Activated CD8-positive, alpha-beta T cell treated with anti-CD3 and anti-CD28 coated beads for 36 hours (primary cell): ENCODE data around the gene NDUFB2. TPM values are rescaled to one million over a fixed set of nuclear protein-coding genes. Genes with fewer than 3 reads are reported as not detected.
"Not testable (repeated sequence)": the region's sequence is repeated elsewhere in the genome, so short reads cannot be mapped to it uniquely, and the experiment has no call there.

Experiments
- ATAC-seq: fragments of 200-7000 bp; cut with Tn5 transposase; one replicate; pipeline ENCODE4 v1.10.0; 2021; ENCODE audit warnings: mild to moderate bottlenecking, moderate library complexity
- CTCF ChIA-PET: fragments of 350-600 bp; sonication (Branson Sonifier 250); formaldehyde crosslinking; loops from one replicate; lab custom pipeline; 2021; ENCODE audit warnings: antibody characterized with exemption; lab: Charles Lee
- POLR2A ChIA-PET: fragments of 350-600 bp; sonication (Branson Sonifier 250); formaldehyde crosslinking; loops from one replicate; lab custom pipeline; 2021; ENCODE audit warnings: antibody characterized with exemption; lab: Charles Lee
- DNase-seq: peaks from one replicate; pipeline ENCODE4 v3.0.0-alpha.2; 2020
- H3K27ac Mint-ChIP-seq: one replicate; pipeline ENCODE4 v1.8.0; 2021; ENCODE audit warnings: mild to moderate bottlenecking, mixed read lengths
- H3K27me3 Mint-ChIP-seq: one replicate; pipeline ENCODE4 v1.8.0; 2021; ENCODE audit warnings: mixed read lengths
- H3K36me3 Mint-ChIP-seq: one replicate; pipeline ENCODE4 v1.8.0; 2021; ENCODE audit warnings: low read depth, mixed read lengths
- H3K4me1 Mint-ChIP-seq: one replicate; pipeline ENCODE4 v1.8.0; 2021; ENCODE audit warnings: low read depth, mixed read lengths
- H3K4me3 Mint-ChIP-seq: one replicate; pipeline ENCODE4 v1.8.0; 2021; ENCODE audit warnings: mild to moderate bottlenecking, moderate library complexity, mixed read lengths
- H3K9me3 Mint-ChIP-seq: one replicate; pipeline ENCODE4 v1.8.0; 2021; ENCODE audit warnings: mixed read lengths
- intact Hi-C: fragments of 100-400 bp; cut with micrococcal nuclease; formaldehyde crosslinking; loops from one replicate; pipeline ENCODE4 v1.10.0; 2022
- total RNA-seq, 2 experiments: library from RNA; stranded (reverse); gene quantifications; one replicate each; pipeline ENCODE4 v1.2.3, GENCODE V29; 2021
- TF ChIP-seq, protein P1 (sequence below): fragments of 200-600 bp; IDR thresholded peaks from one replicate; pipeline ENCODE4 v1.8.0; 2022; ENCODE audit warnings: antibody characterized with exemption, mild to moderate bottlenecking

Gene NDUFB2
- total RNA-seq, 2 experiments from 2014 or later = 159 to 177 TPM

DNA sequence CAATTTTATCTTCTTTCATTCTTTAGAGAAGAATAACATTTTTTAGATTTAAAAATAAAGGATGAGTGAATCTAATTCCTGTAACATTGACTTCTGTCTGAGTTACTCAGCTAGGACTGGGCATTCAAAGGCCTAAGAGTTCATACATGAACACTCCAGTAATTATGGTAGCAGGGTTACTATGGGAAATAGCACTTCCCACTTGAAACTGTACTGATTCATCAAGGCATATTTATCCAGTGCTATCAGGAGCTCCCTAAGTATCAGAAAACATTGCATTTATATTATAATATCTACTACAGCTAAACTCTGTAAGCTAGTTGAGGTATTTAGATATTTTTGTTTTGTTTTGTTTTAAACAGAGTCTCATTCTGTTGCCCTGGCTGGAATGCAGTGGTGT lies 41.8 kb downstream of the NDUFB2 start:
- H3K4me1 Mint-ChIP-seq = no peaks in the 10 kb centered on the region
- peaks cover 15% of the 10 kb centered on the region for H3K36me3 Mint-ChIP-seq
- ATAC-seq (no peak), DNase-seq (no peak)
- H3K4me3 Mint-ChIP-seq = no peak overlapping the region
- TF ChIP-seq, protein P1, sequence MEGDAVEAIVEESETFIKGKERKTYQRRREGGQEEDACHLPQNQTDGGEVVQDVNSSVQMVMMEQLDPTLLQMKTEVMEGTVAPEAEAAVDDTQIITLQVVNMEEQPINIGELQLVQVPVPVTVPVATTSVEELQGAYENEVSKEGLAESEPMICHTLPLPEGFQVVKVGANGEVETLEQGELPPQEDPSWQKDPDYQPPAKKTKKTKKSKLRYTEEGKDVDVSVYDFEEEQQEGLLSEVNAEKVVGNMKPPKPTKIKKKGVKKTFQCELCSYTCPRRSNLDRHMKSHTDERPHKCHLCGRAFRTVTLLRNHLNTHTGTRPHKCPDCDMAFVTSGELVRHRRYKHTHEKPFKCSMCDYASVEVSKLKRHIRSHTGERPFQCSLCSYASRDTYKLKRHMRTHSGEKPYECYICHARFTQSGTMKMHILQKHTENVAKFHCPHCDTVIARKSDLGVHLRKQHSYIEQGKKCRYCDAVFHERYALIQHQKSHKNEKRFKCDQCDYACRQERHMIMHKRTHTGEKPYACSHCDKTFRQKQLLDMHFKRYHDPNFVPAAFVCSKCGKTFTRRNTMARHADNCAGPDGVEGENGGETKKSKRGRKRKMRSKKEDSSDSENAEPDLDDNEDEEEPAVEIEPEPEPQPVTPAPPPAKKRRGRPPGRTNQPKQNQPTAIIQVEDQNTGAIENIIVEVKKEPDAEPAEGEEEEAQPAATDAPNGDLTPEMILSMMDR = no peak
- ChIA-PET CTCF (interaction anchor here (1.2 to 2.6 kb wide), 3 partner anchors 12 to 18 kb away, joined by 3 to 10 read pairs (median 3); no protein-coding TSS in a partner anchor), POLR2A (interaction anchor here (1.0 to 1.3 kb wide), 2 partner anchors 9 to 39 kb away, joined by 3 to 4 read pairs; no protein-coding TSS in a partner anchor)
- no peak overlapping the region for H3K27ac Mint-ChIP-seq
- H3K9me3 Mint-ChIP-seq = no peaks in the 10 kb centered on the region
- intact Hi-C loops = no loop called here
- H3K27me3 Mint-ChIP-seq = no peaks in the 10 kb centered on the region

GRCh38 chr7:140743255-140743654 lies 46.7 kb downstream of the NDUFB2 start:
- CTCF ChIA-PET, ATAC-seq, H3K4me3 Mint-ChIP-seq, H3K27me3 Mint-ChIP-seq, DNase-seq, H3K4me1 Mint-ChIP-seq, H3K9me3 Mint-ChIP-seq, H3K27ac Mint-ChIP-seq, POLR2A ChIA-PET, intact Hi-C loops: not testable (repeated sequence)
- H3K36me3 Mint-ChIP-seq = peaks cover 21% of the 10 kb centered on the region

- ATAC-seq = no peak
- TF ChIP-seq, protein P1 = no peak
- no peak for DNase-seq
- H3K27ac Mint-ChIP-seq = no peak overlapping the region
- POLR2A ChIA-PET = no interaction called here
- intact Hi-C loops = no loop called here
- H3K4me1 Mint-ChIP-seq = no peaks in the 10 kb centered on the region
- no peaks in the 10 kb centered on the region for H3K27me3 Mint-ChIP-seq
- CTCF ChIA-PET = no interaction called here
- H3K9me3 Mint-ChIP-seq = peaks cover 1% of the 10 kb centered on the region
- H3K4me3 Mint-ChIP-seq = no peak overlapping the region
- peaks cover 19% of the 10 kb centered on the region for H3K36me3 Mint-ChIP-seq
Observed at GRCh38 chr7:140744005-140744404, 47.5 kb downstream of the NDUFB2 start.

DNA sequence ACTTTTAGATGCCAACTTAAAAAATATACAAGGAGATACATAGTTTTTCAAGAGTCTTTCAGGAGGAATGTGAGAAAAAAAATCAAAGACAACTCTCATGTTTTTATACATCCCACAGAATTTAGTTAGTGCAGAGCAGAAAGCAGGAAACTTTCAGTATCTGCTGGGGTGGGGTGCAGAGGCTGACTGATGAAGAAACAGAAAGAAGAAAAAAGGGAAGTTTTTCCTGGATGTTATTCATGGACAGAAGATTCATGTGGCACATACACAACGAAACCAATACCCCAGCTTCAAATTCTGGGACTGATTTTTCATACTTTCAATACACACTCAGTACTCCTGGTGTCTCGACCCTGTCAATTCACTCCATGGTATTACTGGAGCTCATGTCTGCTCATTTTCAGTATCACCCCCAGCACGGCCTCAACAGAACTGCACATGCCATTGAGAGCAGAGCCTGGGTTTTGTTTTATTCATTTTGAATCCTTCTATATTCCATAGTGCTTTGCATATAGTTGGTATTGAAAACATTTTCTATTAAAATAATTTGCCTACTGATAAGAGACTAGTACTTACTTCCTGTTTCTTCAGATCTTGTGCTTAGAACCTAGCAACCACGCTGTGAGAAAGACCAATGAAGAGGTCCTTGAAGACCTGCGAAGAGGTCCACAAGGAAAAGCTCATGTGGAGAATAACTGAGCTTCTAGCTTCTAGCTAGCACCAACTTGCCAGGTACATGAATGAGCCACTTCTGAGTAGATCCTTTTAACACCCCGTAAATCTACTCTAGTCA lies 49.0 kb downstream of the NDUFB2 start:
- TF ChIP-seq, protein P1 = no peak
- DNase-seq (no peak), ATAC-seq (no peak)
- Mint-ChIP-seq H3K27ac (no peak overlapping the region), H3K4me3 (no peak overlapping the region), H3K4me1 (no peaks in the 10 kb centered on the region), H3K27me3 (no peaks in the 10 kb centered on the region), H3K36me3 (peaks cover 15% of the 10 kb centered on the region), H3K9me3 (peaks cover 1% of the 10 kb centered on the region)
- ChIA-PET CTCF (no interaction called here), POLR2A (no interaction called here)
- intact Hi-C loops = no loop called here

GRCh38 chr7:140746751-140747150 lies 50.2 kb downstream of the NDUFB2 start:
- Mint-ChIP-seq H3K4me3 (no peak overlapping the region), H3K36me3 (peaks cover 15% of the 10 kb centered on the region), H3K27ac (peak overlapping the region; percentile 4), H3K9me3 (peaks cover 1% of the 10 kb centered on the region), H3K27me3 (no peaks in the 10 kb centered on the region), H3K4me1 (no peaks in the 10 kb centered on the region)
- intact Hi-C loops = no loop called here
- ChIA-PET POLR2A (interaction anchor here (1.7 kb wide), 1 partner anchor 9 kb away, joined by 4 read pairs; no protein-coding TSS in a partner anchor), CTCF (no interaction called here)
- DNase-seq (no peak), ATAC-seq (no peak)
- TF ChIP-seq, protein P1 = no peak
